ENCODE data around the gene EYS.
"Not testable (repeated sequence)": the region's sequence is repeated elsewhere in the genome, so short reads cannot be mapped to it uniquely, and the experiment has no call there.

The EYS gene

GRCh38 chr6:65537600-65537999 is 169.4 kb downstream of the EYS start:
- no peaks in the 10 kb centered on the region for H3K27me3 ChIP-seq (ENCODE audit: insufficient read depth, insufficient read length)
- H3K9ac ChIP-seq (ENCODE audit: insufficient read length, low read depth), result no peak overlapping the region
- H3K4me3 ChIP-seq (ENCODE audit: insufficient read length, low read depth), result no peak overlapping the region
- no peaks in the 10 kb centered on the region for H3K4me1 ChIP-seq (ENCODE audit: insufficient read depth, insufficient read length)
- no peak for DNase-seq (ENCODE audit: low read depth, low spot score)
- H3K9me3 ChIP-seq (ENCODE audit: insufficient read depth, low read length), result no peaks in the 10 kb centered on the region
- no peak for TF ChIP-seq YY1 (IDR thresholded peaks at IDR 0.05; ENCODE audit: insufficient read depth, insufficient read length)
- no peak for TF ChIP-seq SUZ12 (IDR thresholded peaks at IDR 0.05; ENCODE audit: extremely low read depth, insufficient read depth, insufficient read length)
- TF ChIP-seq ZNF274 (IDR thresholded peaks at IDR 0.05; ENCODE audit: low read depth, low read length), result no peak
- H3K36me3 ChIP-seq (ENCODE audit: insufficient read depth, insufficient read length, low read length), result no peaks in the 10 kb centered on the region

DNA sequence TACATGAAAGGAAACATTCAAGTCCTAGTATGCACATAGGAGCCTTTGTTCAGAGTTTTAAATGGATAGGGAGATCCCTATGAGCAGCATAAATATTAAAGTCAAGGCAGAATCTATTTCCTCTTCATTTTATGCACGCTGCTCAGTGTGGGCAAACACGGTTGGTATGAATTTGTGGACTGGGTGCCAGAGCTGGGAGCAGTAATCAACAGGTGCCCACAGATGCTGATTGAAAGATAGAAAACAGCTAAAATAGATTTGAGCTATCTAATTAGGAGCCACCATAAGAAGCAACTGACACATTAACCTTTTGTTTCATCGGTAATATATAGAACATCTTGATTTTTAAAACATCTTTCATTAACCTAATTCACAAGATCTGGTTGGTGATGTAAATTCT is 175.5 kb downstream of the EYS start:
- Histone ChIP-seq H3K9me3 (ENCODE audit: insufficient read depth, low read length) (no peaks in the 10 kb centered on the region), H3K36me3 (ENCODE audit: insufficient read depth, insufficient read length, low read length) (no peaks in the 10 kb centered on the region), H3K27me3 (ENCODE audit: insufficient read depth, insufficient read length) (no peaks in the 10 kb centered on the region), H3K4me1 (ENCODE audit: insufficient read depth, insufficient read length) (no peaks in the 10 kb centered on the region), H3K4me3 (ENCODE audit: insufficient read length, low read depth) (no peak overlapping the region), H3K9ac (ENCODE audit: insufficient read length, low read depth) (no peak overlapping the region)
- no peak for DNase-seq (ENCODE audit: low read depth, low spot score)
- TF ChIP-seq ZNF274 (IDR thresholded peaks at IDR 0.05; ENCODE audit: low read depth, low read length) (no peak), YY1 (IDR thresholded peaks at IDR 0.05; ENCODE audit: insufficient read depth, insufficient read length) (no peak), SUZ12 (IDR thresholded peaks at IDR 0.05; ENCODE audit: extremely low read depth, insufficient read depth, insufficient read length) (no peak)

DNA sequence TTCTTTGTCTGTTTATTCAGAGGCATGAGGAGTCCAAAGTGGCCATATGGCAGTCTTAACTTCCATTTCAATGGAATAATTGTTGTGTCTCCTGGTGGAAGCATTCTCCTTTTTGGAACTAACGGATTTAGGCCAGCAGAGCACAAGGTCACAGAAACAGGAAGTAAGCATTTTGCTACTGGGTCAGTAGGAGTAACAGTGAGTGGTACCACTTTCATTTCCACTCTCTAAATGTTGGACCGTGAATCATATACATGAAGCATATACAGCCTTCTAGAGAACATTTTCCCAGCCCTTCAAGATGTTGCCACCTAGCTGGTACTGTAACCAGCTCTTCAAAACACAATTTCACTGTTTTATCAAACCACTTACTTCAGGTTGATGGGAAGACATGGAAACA is 182.8 kb downstream of the EYS start:
- no peak overlapping the region for H3K4me3 ChIP-seq (ENCODE audit: insufficient read length, low read depth)

DNA sequence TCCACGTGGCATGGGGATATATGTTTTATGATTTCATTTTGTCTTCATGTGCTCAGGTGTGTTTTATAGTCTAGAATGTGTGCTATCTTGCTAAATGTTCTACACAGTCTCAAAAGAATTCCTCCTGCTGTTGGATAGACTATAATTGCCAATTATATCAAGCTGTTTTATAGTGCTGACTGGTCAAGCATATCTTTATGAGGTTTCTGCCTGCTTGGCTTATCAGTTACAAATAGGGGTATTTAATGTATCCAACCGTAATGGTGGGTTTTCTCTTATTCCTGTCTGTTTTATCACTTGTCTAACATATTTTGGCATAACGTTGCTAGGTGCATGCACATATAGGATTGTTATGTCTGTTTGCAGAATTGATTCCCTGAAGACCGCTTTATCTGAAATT is 201.3 kb downstream of the EYS start:
- Histone ChIP-seq H3K36me3 (ENCODE audit: insufficient read depth, insufficient read length, low read length) (no peaks in the 10 kb centered on the region), H3K4me1 (ENCODE audit: insufficient read depth, insufficient read length) (no peaks in the 10 kb centered on the region), H3K4me3 (ENCODE audit: insufficient read length, low read depth) (no peak overlapping the region), H3K9me3 (ENCODE audit: insufficient read depth, low read length) (no peaks in the 10 kb centered on the region), H3K27me3 (ENCODE audit: insufficient read depth, insufficient read length) (no peaks in the 10 kb centered on the region), H3K9ac (ENCODE audit: insufficient read length, low read depth) (no peak overlapping the region)
- DNase-seq (ENCODE audit: low read depth, low spot score), result no peak
- TF ChIP-seq YY1 (IDR thresholded peaks at IDR 0.05; ENCODE audit: insufficient read depth, insufficient read length) (no peak), ZNF274 (IDR thresholded peaks at IDR 0.05; ENCODE audit: low read depth, low read length) (no peak), SUZ12 (IDR thresholded peaks at IDR 0.05; ENCODE audit: extremely low read depth, insufficient read depth, insufficient read length) (no peak)

More for the DNA sequence above, 182.8 kb downstream of the EYS start:
- no peaks in the 10 kb centered on the region for H3K4me1 ChIP-seq (ENCODE audit: insufficient read depth, insufficient read length)
- H3K27me3 ChIP-seq (ENCODE audit: insufficient read depth, insufficient read length), result no peaks in the 10 kb centered on the region
- no peaks in the 10 kb centered on the region for H3K36me3 ChIP-seq (ENCODE audit: insufficient read depth, insufficient read length, low read length)
- no peaks in the 10 kb centered on the region for H3K9me3 ChIP-seq (ENCODE audit: insufficient read depth, low read length)
- DNase-seq (ENCODE audit: low read depth, low spot score), result no peak
- H3K9ac ChIP-seq (ENCODE audit: insufficient read length, low read depth), result no peak overlapping the region
- TF ChIP-seq YY1 (IDR thresholded peaks at IDR 0.05; ENCODE audit: insufficient read depth, insufficient read length) (no peak), ZNF274 (IDR thresholded peaks at IDR 0.05; ENCODE audit: low read depth, low read length) (no peak), SUZ12 (IDR thresholded peaks at IDR 0.05; ENCODE audit: extremely low read depth, insufficient read depth, insufficient read length) (no peak)

- DNase-seq (ENCODE audit: low read depth, low spot score), result no peak
- no peak overlapping the region for H3K4me3 ChIP-seq (ENCODE audit: insufficient read length, low read depth)
- H3K9me3 ChIP-seq (ENCODE audit: insufficient read depth, low read length), result no peaks in the 10 kb centered on the region
- H3K9ac ChIP-seq (ENCODE audit: insufficient read length, low read depth), result no peak overlapping the region
- H3K36me3 ChIP-seq (ENCODE audit: insufficient read depth, insufficient read length, low read length), result no peaks in the 10 kb centered on the region
- TF ChIP-seq SUZ12 (IDR thresholded peaks at IDR 0.05; ENCODE audit: extremely low read depth, insufficient read depth, insufficient read length) (no peak), ZNF274 (IDR thresholded peaks at IDR 0.05; ENCODE audit: low read depth, low read length) (no peak), YY1 (IDR thresholded peaks at IDR 0.05; ENCODE audit: insufficient read depth, insufficient read length) (no peak)
- no peaks in the 10 kb centered on the region for H3K4me1 ChIP-seq (ENCODE audit: insufficient read depth, insufficient read length)
- H3K27me3 ChIP-seq (ENCODE audit: insufficient read depth, insufficient read length), result no peaks in the 10 kb centered on the region
Observed at GRCh38 chr6:65501045-65501444, 206.0 kb downstream of the EYS start.

- not testable (repeated sequence) for H3K4me3 ChIP-seq (ENCODE audit: insufficient read length, low read depth); H3K27me3 ChIP-seq (ENCODE audit: insufficient read depth, insufficient read length); H3K9ac ChIP-seq (ENCODE audit: insufficient read length, low read depth); DNase-seq (ENCODE audit: low read depth, low spot score); H3K4me1 ChIP-seq (ENCODE audit: insufficient read depth, insufficient read length); H3K36me3 ChIP-seq (ENCODE audit: insufficient read depth, insufficient read length, low read length); H3K9me3 ChIP-seq (ENCODE audit: insufficient read depth, low read length)
Observed at GRCh38 chr6:65483652-65484051, 223.4 kb downstream of the EYS start.

DNA sequence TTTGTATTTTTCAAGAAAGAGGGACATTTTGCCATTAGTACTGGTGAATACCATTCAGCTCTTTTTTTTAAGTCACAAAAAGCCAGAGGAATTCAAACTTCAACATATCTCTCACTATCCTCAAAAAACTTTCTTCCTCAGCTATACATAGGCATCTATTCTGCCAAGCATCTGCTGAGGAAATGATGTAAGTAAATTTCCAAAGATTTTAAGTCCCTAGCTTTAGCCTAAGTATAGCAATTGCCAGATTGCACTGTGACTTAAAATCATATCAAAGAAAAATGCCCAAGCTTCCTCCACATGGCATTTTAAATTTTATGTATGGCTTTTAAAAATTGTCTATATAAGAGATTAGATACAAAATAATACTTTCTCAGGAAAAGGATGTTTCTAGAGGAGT is 237.4 kb downstream of the EYS start:
- H3K9ac ChIP-seq (ENCODE audit: insufficient read length, low read depth), result no peak overlapping the region
- no peak overlapping the region for H3K4me3 ChIP-seq (ENCODE audit: insufficient read length, low read depth)
- no peaks in the 10 kb centered on the region for H3K9me3 ChIP-seq (ENCODE audit: insufficient read depth, low read length)
- TF ChIP-seq SUZ12 (IDR thresholded peaks at IDR 0.05; ENCODE audit: extremely low read depth, insufficient read depth, insufficient read length), result no peak
- TF ChIP-seq YY1 (IDR thresholded peaks at IDR 0.05; ENCODE audit: insufficient read depth, insufficient read length), result no peak
- no peak for TF ChIP-seq ZNF274 (IDR thresholded peaks at IDR 0.05; ENCODE audit: low read depth, low read length)
- H3K4me1 ChIP-seq (ENCODE audit: insufficient read depth, insufficient read length), result no peaks in the 10 kb centered on the region
- no peaks in the 10 kb centered on the region for H3K27me3 ChIP-seq (ENCODE audit: insufficient read depth, insufficient read length)
- DNase-seq (ENCODE audit: low read depth, low spot score), result no peak
- no peaks in the 10 kb centered on the region for H3K36me3 ChIP-seq (ENCODE audit: insufficient read depth, insufficient read length, low read length)

- H3K4me3 ChIP-seq (ENCODE audit: insufficient read length, low read depth), result no peak overlapping the region
- no peak for TF ChIP-seq YY1 (IDR thresholded peaks at IDR 0.05; ENCODE audit: insufficient read depth, insufficient read length)
- TF ChIP-seq SUZ12 (IDR thresholded peaks at IDR 0.05; ENCODE audit: extremely low read depth, insufficient read depth, insufficient read length), result no peak
- no peak for TF ChIP-seq ZNF274 (IDR thresholded peaks at IDR 0.05; ENCODE audit: low read depth, low read length)
- DNase-seq (ENCODE audit: low read depth, low spot score), result no peak
- no peak overlapping the region for H3K9ac ChIP-seq (ENCODE audit: insufficient read length, low read depth)
- no peaks in the 10 kb centered on the region for H3K4me1 ChIP-seq (ENCODE audit: insufficient read depth, insufficient read length)
- no peaks in the 10 kb centered on the region for H3K27me3 ChIP-seq (ENCODE audit: insufficient read depth, insufficient read length)
- no peaks in the 10 kb centered on the region for H3K36me3 ChIP-seq (ENCODE audit: insufficient read depth, insufficient read length, low read length)
- no peaks in the 10 kb centered on the region for H3K9me3 ChIP-seq (ENCODE audit: insufficient read depth, low read length)
Observed at GRCh38 chr6:65468307-65468706, 238.7 kb downstream of the EYS start.
